GM19468 (cell line): ENCODE results near the gene AHR.
"Not testable (repeated sequence)": the region's sequence is repeated elsewhere in the genome, so short reads cannot be mapped to it uniquely, and the experiment has no call there.

Experiments
- ATAC-seq: cut with Tn5 transposase; IDR thresholded peaks from one replicate; pipeline ENCODE4 v1.9.1; 2021; ENCODE audit warnings: mild to moderate bottlenecking, moderate library complexity, moderate number of reproducible peaks; ENCODE audit not compliant: unreplicated experiment; ENCODE audit errors: extremely low read depth

The AHR gene

DNA sequence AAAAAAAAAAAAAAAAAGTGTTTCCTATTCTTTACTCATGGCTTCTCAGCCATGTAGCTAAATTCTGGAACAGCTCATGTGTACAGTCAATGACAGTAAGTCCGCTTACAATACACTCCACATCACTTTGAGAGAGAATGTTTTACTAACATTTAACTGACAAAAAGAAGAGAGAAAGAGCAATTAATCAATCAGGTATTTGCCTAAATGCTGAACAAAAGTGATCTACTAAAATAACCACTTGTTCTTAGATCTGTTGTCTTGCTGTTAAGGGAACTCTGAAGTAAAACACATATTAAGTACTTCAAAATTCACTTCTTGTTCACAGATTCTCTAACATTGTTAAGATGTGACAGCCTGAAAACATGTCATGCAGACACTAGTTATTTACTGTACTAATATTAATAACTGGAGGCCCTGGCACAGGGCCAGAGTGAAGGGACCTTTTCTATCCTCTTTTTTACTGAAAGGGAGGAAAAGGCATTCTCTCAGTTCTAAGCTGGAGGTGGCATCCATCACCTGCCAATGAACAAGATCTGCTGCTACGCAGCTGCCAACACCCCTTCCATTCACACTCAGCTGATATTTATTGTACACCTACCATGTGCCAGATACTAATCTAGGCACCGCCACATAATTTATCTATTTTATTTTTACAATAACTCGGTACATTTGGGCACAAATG, 72.6 kb downstream of the AHR start:
- no peak for ATAC-seq

DNA sequence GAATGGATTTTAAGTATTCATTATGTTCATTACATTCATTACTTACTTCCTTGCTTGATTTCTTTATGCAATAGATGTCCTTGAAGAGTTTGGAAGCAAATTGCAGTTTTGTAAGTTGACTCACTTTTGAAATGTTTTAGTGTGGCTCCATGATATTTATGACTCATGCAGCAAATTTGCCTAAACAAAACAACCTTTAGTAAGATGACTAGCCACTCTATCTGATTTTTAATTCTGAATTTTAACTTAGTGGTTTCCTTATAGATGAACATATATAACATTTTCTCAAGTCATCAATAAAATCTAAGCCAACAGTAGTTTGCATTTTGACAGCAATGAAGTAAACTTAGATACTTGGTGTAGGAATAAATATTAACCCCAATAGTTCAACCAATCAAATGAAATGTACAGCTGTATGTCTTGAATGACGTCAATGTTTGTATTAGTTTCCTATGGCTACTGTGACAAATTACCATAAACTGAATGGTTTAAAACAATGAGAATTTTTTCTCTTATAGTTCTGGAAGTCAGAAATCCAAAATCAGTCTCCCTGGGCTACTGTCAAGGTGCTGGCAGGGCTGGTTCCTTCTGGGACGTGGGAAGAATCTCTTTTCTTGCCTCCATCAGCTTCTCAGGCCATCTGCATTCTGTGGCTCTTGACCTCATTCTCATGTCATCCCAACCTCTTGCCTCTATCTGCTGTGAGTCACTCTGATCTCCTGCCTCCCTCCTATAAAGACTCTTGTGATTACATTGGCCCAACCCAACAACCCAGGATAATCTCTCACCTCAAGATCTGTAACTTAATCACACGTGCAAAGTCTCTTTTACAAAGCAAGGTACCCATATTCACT, 73.4 kb downstream of the AHR start:
- no peak for ATAC-seq

DNA sequence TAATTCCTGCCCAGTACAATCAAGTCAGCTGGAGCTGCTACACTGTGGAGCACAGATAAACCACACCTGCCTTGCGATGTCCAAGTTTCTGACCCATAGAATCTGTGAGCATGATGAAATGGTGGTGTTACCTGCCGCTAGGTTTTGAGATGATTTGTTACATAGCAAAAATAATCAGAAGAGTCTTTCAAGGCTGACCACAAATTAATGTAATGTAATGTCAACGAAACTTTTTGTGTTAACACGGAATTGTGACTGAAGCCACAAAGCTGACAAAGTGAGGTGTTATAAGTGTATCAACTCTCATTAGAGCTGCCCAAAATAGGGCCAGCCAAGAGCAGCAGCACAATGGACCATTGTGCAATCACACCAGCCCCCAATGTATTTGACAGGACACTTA, 75.7 kb downstream of the AHR start:
- ATAC-seq, result no peak

DNA sequence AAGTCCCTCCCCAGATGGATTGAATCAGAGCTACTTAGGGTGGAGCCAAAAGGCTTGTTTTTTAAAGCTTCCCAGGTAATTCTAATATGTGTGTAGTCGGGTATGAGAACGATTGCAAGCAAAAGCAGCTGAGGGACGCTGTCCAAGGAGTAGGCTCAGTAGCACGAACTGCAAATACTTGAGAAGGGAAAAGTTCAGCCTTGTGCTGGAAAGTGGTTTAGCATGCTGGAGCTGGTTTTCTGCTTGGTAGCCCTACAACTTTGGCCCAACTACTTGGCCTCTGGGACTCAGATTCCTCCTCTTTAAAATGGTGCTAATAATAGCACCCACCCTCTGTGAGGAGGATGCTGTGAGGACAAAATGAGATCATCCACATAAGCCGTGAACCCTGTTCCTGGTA, 76.2 kb downstream of the AHR start:
- ATAC-seq, result no peak

DNA sequence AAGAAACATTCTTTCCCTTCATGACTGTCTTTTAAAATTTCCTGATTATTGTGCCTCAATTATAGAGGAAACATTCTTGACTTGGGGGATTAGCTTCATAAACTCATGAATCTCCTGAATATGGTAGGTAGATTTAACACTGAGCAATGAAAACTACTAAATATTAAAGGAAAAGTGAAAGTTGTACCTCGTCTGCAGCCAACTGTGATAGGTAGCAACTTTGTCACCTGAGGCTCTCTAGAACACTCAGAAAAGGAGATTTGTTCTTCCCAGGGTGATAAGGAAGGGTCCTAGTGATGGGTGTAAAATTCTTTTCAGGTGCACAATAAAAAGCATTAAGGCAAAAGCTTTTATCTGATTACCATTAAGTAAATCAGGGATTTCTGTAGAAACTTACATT, 78.1 kb downstream of the AHR start:
- no peak for ATAC-seq

DNA sequence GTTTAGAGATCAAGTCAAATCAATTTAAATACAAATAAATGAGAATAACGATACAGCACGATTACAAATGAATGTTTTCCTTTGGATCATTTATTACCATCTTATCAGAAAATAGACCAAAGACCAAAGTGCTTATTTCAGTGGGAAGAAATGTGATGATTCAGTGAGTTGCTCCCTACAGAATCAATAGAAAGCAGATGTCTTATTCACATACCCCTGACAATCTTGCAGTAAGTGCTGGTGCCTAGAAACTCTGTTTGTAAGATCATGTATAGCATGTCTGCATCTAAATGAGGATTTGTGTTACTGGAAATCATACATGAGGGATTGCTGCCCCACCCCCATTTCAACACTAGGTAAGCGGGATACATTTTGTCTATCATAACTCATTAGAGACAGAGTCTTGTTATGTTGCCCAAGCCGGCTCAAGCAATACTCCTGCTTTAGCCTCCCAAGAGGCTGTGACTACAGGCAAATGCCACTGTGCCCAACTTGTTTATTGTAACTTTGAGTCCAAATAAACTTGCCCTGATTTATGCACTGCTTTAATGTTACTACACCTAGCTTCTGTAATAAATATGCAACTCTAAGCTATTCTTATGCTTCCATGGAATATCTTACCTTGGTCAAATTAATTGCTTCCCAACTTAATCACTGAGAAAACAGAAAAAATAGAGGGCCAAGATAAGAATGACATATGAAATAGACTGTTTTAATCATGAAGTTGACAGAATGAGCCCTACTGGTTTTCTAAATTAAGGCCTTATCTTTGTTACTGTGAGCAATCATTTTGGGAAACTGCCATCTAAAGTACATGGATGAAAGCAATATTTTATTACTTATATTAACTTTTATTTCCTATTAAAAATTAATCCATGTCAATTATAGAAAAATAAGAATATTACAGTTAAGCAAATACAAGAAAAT, 82.5 kb downstream of the AHR start:
- no peak for ATAC-seq

DNA sequence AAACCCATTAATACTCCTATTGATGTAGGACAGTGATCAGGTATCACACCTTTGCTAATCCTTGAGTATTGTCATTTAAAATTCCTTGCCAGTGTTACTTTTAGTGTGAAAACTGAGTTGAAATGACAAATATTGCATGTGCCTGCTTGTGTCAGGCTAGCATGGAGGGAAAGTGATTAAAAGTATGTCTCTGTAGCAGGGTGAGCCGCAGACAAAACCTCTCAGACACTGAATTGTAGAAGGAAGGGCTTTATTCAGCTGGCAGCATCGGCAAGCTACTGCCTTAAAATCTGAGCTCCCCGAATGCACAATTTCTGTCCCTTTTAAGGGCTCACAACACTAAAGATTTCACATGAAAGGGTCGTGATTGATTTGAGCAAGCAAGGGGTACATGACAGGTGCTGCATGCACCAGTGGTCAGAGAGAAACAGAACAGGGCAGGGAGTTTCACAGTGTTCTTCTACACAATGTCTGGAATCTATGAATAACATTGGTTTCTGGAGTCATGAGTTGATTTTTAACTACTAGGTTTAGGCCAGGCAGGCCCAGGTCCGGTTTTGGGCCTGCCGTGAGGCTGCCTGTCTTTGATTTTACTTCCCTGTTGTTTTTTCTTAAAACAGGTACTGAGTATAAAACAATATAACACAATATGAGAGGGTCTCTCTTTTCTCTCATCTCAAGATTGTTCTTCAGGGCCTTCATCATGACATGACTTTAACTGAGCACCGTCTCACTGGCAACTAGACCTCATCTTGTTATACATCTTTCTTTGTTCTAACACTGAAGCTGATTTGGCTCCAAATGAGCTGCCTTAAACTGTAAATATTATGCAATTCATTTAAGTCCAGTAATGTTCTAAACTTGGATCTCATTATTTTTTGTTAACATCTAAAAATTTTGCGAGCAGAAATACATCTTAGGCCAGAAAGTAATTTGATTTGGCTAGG, 84.2 kb downstream of the AHR start:
- ATAC-seq, result not testable (repeated sequence)

DNA sequence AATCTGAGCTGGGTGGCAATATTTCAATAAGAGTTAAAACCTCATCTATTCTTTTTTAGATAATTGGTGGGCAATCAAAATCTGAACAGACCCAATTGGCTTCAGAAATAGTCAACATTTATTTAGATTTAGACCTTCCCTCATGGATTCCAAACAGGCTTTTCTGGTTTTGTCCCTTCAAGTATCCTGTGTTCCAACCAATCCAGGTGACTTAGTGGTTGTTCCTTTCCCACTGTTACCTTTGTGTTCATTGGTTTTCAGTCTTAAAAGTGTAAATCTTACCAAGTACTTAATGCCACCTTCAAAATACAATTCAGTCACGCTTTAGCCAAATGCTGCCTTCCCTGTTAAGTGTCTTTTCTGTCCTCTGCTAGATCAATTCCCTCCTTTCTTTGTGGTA, 85.9 kb downstream of the AHR start:
- ATAC-seq, result no peak

DNA sequence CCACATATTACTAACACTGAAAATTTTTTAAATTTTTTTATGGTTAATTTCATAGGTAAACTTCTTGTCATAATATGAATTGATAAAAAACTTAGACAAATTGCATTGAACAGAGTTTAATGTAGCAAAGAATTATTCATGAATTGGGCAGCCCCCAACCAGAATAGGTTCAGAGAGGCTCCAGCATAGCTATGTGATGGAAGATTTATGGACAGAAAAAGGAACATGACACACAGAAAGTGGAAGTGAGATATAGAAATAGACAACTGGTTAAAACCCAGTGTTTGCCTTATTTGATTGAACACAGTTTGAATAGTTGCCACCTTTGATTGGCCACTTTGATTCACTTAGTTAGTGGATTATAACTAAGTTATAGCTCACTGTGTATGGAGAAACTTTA, 87.2 kb downstream of the AHR start:
- no peak for ATAC-seq

DNA sequence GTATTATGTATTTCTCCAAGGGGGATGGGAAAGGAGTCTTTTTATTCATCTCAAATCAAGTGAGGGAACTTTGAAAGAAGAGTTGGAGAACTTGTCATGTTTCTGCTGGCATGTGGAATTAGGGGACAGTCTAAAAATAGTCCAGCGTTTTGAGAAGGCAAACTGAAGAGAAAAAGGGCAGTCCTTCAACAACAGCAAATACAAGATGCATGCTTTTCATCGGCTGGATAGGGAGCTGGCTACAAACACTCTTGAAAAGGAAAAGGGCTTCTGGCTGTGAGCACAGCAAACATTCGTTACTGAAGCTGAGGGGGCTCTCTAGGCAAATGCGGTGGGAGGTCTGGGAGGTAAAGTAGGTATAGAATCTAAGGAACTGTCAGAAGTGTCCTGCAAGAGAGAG, 91.9 kb downstream of the AHR start:
- no peak for ATAC-seq

DNA sequence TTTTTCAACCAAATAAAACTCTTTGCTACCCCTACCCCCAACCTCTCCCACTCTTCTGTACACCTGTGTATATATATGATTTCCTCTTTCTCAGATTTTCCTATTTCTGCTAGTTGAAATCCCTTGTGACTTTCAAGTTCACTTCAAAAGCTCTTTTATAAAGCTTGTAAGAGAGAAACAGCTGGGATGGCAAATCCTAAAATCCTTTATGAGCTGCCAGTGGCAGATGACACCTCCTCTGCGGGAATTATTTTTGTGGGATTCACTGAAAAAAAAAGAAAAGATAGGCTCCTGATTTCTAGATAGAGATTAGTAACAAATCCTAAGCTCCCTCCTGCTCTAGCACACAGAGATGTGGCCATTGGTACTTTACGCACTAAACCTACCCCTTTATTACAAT, 92.9 kb downstream of the AHR start:
- ATAC-seq, result no peak

DNA sequence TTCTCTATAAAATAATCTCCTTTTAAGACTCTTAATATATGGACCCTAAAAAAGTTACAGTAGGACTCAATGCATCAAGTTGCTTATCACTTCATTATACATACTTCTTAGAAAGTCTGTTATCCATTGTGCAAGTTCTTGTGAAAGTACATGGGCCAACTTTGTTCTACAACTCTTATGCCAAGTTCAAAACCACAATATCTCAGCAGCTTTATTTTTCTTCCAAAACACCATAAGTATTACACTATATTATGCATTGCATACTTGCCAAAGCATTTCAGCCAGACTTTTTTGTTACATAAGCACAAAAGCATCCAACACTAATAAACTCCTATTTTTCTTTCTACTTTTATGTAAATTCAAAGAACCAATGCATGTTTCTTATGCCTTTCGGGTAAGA, 94.4 kb downstream of the AHR start:
- ATAC-seq, result no peak

DNA sequence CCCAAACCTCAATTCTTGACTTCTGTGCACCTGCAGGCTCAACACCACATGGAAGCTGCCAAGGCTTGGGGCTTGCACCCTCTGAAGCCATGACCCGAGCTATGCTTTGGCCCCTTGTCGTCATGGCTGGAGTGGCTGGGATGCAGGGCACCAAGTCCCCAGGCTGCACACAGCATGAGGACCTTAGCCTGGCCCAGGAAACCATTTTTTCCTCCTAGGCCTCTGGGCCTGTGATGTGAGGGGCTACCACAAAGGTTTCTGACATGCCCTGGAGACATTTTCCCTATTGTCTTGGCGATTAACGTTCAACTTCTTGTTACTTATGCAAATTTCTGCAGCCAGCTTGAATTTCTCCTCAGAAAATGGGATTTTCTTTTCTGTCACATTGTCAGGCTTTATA, 96.1 kb downstream of the AHR start:
- ATAC-seq, result not testable (repeated sequence)
